PC-3 (cell line): ENCODE results near the gene PATE4.

Experiments used
- CTCF ChIP-seq: fragments of 300-600 bp; sonication (generic); conservative IDR thresholded peaks from 2 replicates; pipeline ENCODE4 v1.5.1; 2017; ENCODE audit warnings: antibody characterized with exemption, low read depth, mild to moderate bottlenecking, low read length
- EZH2 ChIP-seq: fragments of 300-600 bp; sonication (generic); IDR thresholded peaks from one replicate; pipeline ENCODE4 v1.6.1; 2017; ENCODE audit warnings: antibody characterized with exemption, mild to moderate bottlenecking, low read length; ENCODE audit not compliant: unreplicated experiment
- EZH2phosphoT487 ChIP-seq: fragments of 300-600 bp; sonication (generic); IDR thresholded peaks from 2 replicates; pipeline ENCODE4 v1.6.1; 2018; ENCODE audit warnings: mild to moderate bottlenecking, antibody characterized with exemption, low read length, borderline replicate concordance

GRCh38 chr11:125872138-125872491, 39.0 kb downstream of the PATE4 start:
- TF ChIP-seq CTCF (no peak), EZH2 (no peak), EZH2phosphoT487 (no peak)
